HG02798 (cell line): ENCODE results near the gene PTPRM.
A peak's percentile ranks its signal among the peaks of the same experiment; 100 is the strongest.

Experiments
- ATAC-seq: cut with Tn5 transposase; IDR thresholded peaks from one replicate; pipeline ENCODE4 v1.9.1; 2021; ENCODE audit warnings: mild to moderate bottlenecking; ENCODE audit not compliant: unreplicated experiment, poor library complexity

The PTPRM gene

GRCh38 chr18:7663366-7664312 is 96.5 kb downstream of the PTPRM start:
- no peak for ATAC-seq

GRCh38 chr18:7666195-7666776 is 99.2 kb downstream of the PTPRM start:
- ATAC-seq: no peak

GRCh38 chr18:7668392-7668791 is 101.3 kb downstream of the PTPRM start:
- ATAC-seq: no peak

- no peak for ATAC-seq
Measured at GRCh38 chr18:7669361-7669760, 102.2 kb downstream of the PTPRM start.

GRCh38 chr18:7671105-7671504 is 104.0 kb downstream of the PTPRM start:
- no peak for ATAC-seq

- no peak for ATAC-seq
Measured at GRCh38 chr18:7676253-7676873, 109.2 kb downstream of the PTPRM start.

- ATAC-seq: no peak
Measured at GRCh38 chr18:7677001-7677400, 109.9 kb downstream of the PTPRM start.

GRCh38 chr18:7677424-7677823 is 110.3 kb downstream of the PTPRM start:
- ATAC-seq: no peak

GRCh38 chr18:7678389-7678788 is 111.3 kb downstream of the PTPRM start:
- no peak for ATAC-seq

GRCh38 chr18:7678801-7679200 is 111.7 kb downstream of the PTPRM start:
- no peak for ATAC-seq

GRCh38 chr18:7681298-7681697 is 114.2 kb downstream of the PTPRM start:
- no peak for ATAC-seq

GRCh38 chr18:7682321-7682720 is 115.2 kb downstream of the PTPRM start:
- no peak for ATAC-seq

- ATAC-seq: no peak
Measured at GRCh38 chr18:7683753-7684152, 116.6 kb downstream of the PTPRM start.

GRCh38 chr18:7684357-7684756 is 117.2 kb downstream of the PTPRM start:
- ATAC-seq: no peak

GRCh38 chr18:7684966-7685365 is 117.8 kb downstream of the PTPRM start:
- ATAC-seq: no peak

GRCh38 chr18:7686278-7686677 is 119.2 kb downstream of the PTPRM start:
- ATAC-seq: no peak

- no peak for ATAC-seq
Measured at GRCh38 chr18:7688580-7688979, 121.5 kb downstream of the PTPRM start.

- no peak for ATAC-seq
Measured at GRCh38 chr18:7691206-7691605, 124.1 kb downstream of the PTPRM start.

GRCh38 chr18:7696780-7697179 is 129.7 kb downstream of the PTPRM start:
- ATAC-seq: no peak

GRCh38 chr18:7697306-7697705 is 130.2 kb downstream of the PTPRM start:
- no peak for ATAC-seq

GRCh38 chr18:7711495-7711894 is 144.4 kb downstream of the PTPRM start:
- peak; percentile 53 for ATAC-seq
